Activated CD4-positive, alpha-beta T cell treated with anti-CD3 and anti-CD28 coated beads for 36 hours (primary cell): Measurements from ENCODE around the gene RFC2. TPM values are rescaled to one million over a fixed set of nuclear protein-coding genes. Genes with fewer than 3 reads are reported as not detected.

Source experiments
- ATAC-seq: fragments of 200-7000 bp; cut with Tn5 transposase; one replicate; pipeline ENCODE4 v1.10.0; 2021; ENCODE audit warnings: mild to moderate bottlenecking, moderate library complexity
- CTCF ChIA-PET: fragments of 350-600 bp; sonication (Branson Sonifier 250); formaldehyde crosslinking; loops from one replicate; lab custom pipeline; 2021; ENCODE audit warnings: antibody characterized with exemption; lab: Charles Lee
- POLR2A ChIA-PET: fragments of 350-600 bp; sonication (Branson Sonifier 250); formaldehyde crosslinking; loops from one replicate; lab custom pipeline; 2021; ENCODE audit warnings: antibody characterized with exemption, inconsistent platforms; lab: Charles Lee
- DNase-seq: peaks from one replicate; pipeline ENCODE4 v3.0.0-alpha.2; 2020
- H3K27ac Mint-ChIP-seq: one replicate; pipeline ENCODE4 v1.8.0; 2021; ENCODE audit warnings: mixed read lengths
- H3K27me3 Mint-ChIP-seq: one replicate; pipeline ENCODE4 v1.8.0; 2021; ENCODE audit warnings: mixed read lengths
- H3K36me3 Mint-ChIP-seq: one replicate; pipeline ENCODE4 v1.8.0; 2021; ENCODE audit warnings: low read depth, mixed read lengths
- H3K4me1 Mint-ChIP-seq: one replicate; pipeline ENCODE4 v1.8.0; 2021; ENCODE audit warnings: mixed read lengths
- H3K4me3 Mint-ChIP-seq: one replicate; pipeline ENCODE4 v1.8.0; 2021; ENCODE audit warnings: mild to moderate bottlenecking, moderate library complexity, mixed read lengths
- H3K9me3 Mint-ChIP-seq: one replicate; pipeline ENCODE4 v1.8.0; 2021; ENCODE audit warnings: low read depth, mixed read lengths
- intact Hi-C, 2 experiments: fragments of 100-400 bp; cut with DNase I in 1 of 2; cut with micrococcal nuclease in 1 of 2; formaldehyde crosslinking; loops; one replicate each; pipeline versions ENCODE4 v1.14.2 to v1.15.1; 2022 to 2024; cut with DNase I, micrococcal nuclease
- total RNA-seq, 2 experiments: library from RNA; stranded (reverse); gene quantifications; one replicate each; pipeline ENCODE4 v1.2.3, GENCODE V29; 2021

The RFC2 gene
- total RNA-seq, 2 experiments from 2014 or later, result 84.9 to 123 TPM

DNA sequence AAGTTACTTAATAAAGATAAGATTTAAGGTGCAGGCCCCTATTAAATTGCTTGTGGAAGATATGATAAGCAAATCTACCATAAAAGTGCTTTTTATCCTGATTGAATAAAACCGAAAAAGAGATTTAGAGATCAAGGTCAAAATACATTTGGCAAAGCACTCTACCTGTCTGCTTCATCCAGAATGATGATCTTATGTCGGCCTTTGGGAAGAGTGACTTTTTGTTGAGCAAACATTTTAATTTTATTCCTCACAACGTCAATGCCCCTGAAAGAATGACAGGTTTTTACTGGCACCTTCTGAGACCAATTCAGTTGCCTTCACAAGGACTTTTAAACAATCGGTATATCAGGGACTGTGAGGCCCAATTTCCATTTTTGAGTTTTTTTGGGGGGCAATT is 7.7 kb downstream of the RFC2 start:
- ChIA-PET CTCF (interaction anchor here (0.6 kb wide), 1 partner anchor 154 kb away, joined by 4 read pairs; no protein-coding TSS in a partner anchor), POLR2A (no interaction called here)
- ATAC-seq (no peak), DNase-seq (no peak)
- H3K9me3 Mint-ChIP-seq, result no peaks in the 10 kb centered on the region
- H3K36me3 Mint-ChIP-seq, result peaks cover 56% of the 10 kb centered on the region
- intact Hi-C loops, result no loop called here
- H3K4me3 Mint-ChIP-seq, result no peak overlapping the region
- no peak overlapping the region for H3K27ac Mint-ChIP-seq
- no peaks in the 10 kb centered on the region for H3K27me3 Mint-ChIP-seq
- H3K4me1 Mint-ChIP-seq, result peaks cover 7% of the 10 kb centered on the region

DNA sequence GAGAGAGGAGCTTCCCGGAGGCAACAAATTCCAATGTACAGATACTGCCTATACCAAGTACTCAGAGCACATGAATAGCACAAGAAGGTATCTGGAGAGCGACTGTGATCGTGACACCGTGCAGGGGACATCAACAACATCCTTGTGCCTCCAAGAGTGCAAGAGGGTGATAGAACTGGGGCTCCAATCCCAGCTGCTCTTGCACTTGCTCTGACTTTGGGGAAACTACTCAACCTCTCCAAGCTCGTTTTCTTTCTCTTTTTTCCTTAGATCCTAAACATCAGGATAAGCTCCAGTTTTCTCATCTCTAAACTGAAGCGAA is 12.1 kb downstream of the RFC2 start:
- CTCF ChIA-PET, result interaction anchor here (1.0 kb wide), 1 partner anchor 36 kb away, joined by 3 read pairs; no protein-coding TSS in a partner anchor
- Mint-ChIP-seq H3K4me3 (no peak overlapping the region), H3K9me3 (no peaks in the 10 kb centered on the region), H3K27ac (no peak overlapping the region), H3K4me1 (no peaks in the 10 kb centered on the region), H3K36me3 (peaks cover 43% of the 10 kb centered on the region), H3K27me3 (no peaks in the 10 kb centered on the region)
- ATAC-seq (no peak), DNase-seq (no peak)
- intact Hi-C loops, result no loop called here
- POLR2A ChIA-PET, result no interaction called here

GRCh38 chr7:74240482-74240881 is 13.7 kb downstream of the RFC2 start:
- no peak for DNase-seq
- peaks cover 41% of the 10 kb centered on the region for H3K36me3 Mint-ChIP-seq
- CTCF ChIA-PET, result interaction anchor here (0.7 kb wide), 1 partner anchor 34 kb away, joined by 7 read pairs; no protein-coding TSS in a partner anchor

DNA sequence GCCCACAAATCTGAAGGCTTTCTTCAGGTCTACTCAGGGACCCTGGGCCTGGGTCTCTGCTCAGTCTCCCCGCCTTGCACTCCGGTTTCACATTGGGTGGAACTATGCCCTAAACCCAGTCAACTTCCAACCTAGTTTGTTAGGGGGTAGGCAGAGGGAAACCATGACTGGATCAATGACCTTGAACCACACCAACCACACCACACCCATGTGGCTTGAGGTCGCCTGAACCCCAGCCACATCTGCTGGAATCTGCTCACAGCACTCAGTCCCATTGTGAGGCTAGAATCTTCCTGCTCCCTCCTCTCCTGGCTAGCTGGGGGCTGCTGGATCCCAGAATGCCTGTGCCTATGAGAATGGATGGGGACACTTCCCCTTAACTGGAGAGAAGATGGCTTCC is 17.9 kb downstream of the RFC2 start:
- no peak overlapping the region for H3K4me3 Mint-ChIP-seq
- no peaks in the 10 kb centered on the region for H3K27me3 Mint-ChIP-seq
- intact Hi-C loops, result no loop called here
- ChIA-PET CTCF (no interaction called here), POLR2A (interaction anchor here (0.6 kb wide), 1 partner anchor 84 kb away, joined by 3 read pairs; no protein-coding TSS in a partner anchor)
- no peaks in the 10 kb centered on the region for H3K9me3 Mint-ChIP-seq
- H3K27ac Mint-ChIP-seq, result no peak overlapping the region
- H3K36me3 Mint-ChIP-seq, result peaks cover 45% of the 10 kb centered on the region
- DNase-seq (no peak), ATAC-seq (no peak)
- H3K4me1 Mint-ChIP-seq, result no peaks in the 10 kb centered on the region

More at GRCh38 chr7:74240482-74240881, 13.7 kb downstream of the RFC2 start:
- Mint-ChIP-seq H3K27ac (no peak overlapping the region), H3K27me3 (no peaks in the 10 kb centered on the region), H3K4me3 (no peak overlapping the region), H3K4me1 (no peaks in the 10 kb centered on the region), H3K9me3 (no peaks in the 10 kb centered on the region)
- no peak for ATAC-seq
- POLR2A ChIA-PET, result no interaction called here
- intact Hi-C loops, result no loop called here

DNA sequence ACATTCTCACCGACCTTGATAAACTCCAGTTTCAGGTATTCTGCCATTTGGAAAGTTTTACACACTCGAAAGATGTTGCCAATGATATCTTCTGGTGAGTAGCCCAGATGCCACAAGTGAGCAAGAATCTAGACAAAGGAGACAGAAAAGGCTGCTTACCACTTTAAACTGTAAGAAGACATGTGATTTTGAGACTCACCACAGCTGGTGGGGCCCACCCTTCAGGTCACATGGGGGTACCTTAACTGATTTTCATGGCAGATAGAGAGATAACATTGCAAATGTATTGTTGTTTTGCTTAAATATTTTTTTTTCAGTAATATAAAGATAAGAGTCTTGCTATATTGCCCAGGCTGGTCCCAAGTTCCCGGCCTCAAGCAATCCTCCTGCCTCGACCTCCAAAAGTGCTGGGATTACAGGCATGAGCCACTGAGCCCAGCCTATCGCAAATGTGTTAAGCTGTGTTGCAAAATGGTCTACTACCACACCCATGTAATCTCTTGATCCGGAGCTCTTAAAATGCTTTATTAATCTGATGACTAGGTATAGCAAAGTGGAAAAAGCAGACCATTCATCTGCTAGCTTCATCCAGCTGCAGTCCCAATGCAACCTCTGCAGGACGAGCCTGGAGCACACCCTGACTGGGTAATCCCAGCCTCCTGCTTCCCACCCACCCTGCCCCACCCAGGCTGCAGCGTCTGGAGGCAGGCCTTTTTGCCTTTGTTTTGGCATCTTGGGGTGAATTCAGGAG is 18.5 kb downstream of the RFC2 start:
- Mint-ChIP-seq H3K27me3 (no peaks in the 10 kb centered on the region), H3K36me3 (peaks cover 46% of the 10 kb centered on the region), H3K27ac (no peak overlapping the region), H3K4me1 (no peaks in the 10 kb centered on the region), H3K9me3 (no peaks in the 10 kb centered on the region), H3K4me3 (no peak overlapping the region)
- DNase-seq (no peak), ATAC-seq (no peak)
- CTCF ChIA-PET, result interaction anchor here (0.6 kb wide), 1 partner anchor 784 kb away, joined by 3 read pairs; no protein-coding TSS in a partner anchor
- intact Hi-C loops, result no loop called here
- POLR2A ChIA-PET, result interaction anchor here (0.6 kb wide), 1 partner anchor 85 kb away, joined by 3 read pairs; no protein-coding TSS in a partner anchor

DNA sequence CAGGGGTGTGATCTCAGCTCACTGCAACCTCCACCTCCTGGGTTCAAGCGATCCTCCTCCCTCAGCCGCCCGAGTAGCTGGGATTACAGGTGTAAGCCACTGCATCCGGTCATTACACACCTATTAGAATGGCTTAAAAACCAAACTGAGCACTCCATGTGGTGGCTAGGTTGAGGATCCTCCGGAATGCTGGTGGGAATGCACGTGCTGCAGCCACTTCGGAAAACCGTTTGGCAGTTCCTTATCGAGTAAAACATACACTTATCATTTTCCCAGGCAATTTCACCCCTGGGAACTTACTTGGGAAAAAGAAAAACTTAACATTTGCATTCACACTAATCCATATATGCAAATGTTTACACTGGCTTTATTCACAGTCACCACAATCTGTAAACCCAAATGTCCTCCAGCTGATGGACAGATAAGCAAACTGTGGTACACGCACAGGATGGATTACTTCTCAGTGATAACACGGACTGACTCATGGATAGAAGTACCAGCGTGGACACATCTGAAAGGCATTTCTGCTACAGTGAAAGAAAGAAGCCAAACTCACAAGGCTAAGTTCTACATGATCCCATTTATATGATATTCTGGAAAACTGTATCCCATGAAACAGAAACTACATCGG is 20.4 kb downstream of the RFC2 start:
- Mint-ChIP-seq H3K4me3 (no peak overlapping the region), H3K36me3 (peaks cover 52% of the 10 kb centered on the region), H3K27ac (no peak overlapping the region), H3K27me3 (no peaks in the 10 kb centered on the region), H3K9me3 (no peaks in the 10 kb centered on the region), H3K4me1 (no peaks in the 10 kb centered on the region)
- POLR2A ChIA-PET, result no interaction called here
- ATAC-seq (no peak), DNase-seq (no peak)
- intact Hi-C loops, result no loop called here
- CTCF ChIA-PET, result interaction anchor here (0.6 kb wide), 1 partner anchor 49 kb away, joined by 5 read pairs; no protein-coding TSS in a partner anchor

- intact Hi-C loops, result no loop called here
- Mint-ChIP-seq H3K4me1 (no peaks in the 10 kb centered on the region), H3K9me3 (no peaks in the 10 kb centered on the region), H3K27ac (no peak overlapping the region), H3K4me3 (no peak overlapping the region), H3K27me3 (no peaks in the 10 kb centered on the region), H3K36me3 (peaks cover 47% of the 10 kb centered on the region)
- DNase-seq, result no peak
- no peak for ATAC-seq
- ChIA-PET POLR2A (no interaction called here), CTCF (interaction anchor here (0.6 to 1.3 kb wide), 3 partner anchors 25 to 144 kb away, joined by 3 read pairs; no protein-coding TSS in a partner anchor)
Measured at GRCh38 chr7:74231232-74231590, 23.0 kb downstream of the RFC2 start.

- Mint-ChIP-seq H3K9me3 (no peaks in the 10 kb centered on the region), H3K27me3 (no peaks in the 10 kb centered on the region), H3K36me3 (peaks cover 49% of the 10 kb centered on the region), H3K4me1 (no peaks in the 10 kb centered on the region), H3K27ac (no peak overlapping the region), H3K4me3 (no peak overlapping the region)
- ChIA-PET CTCF (interaction anchor here (0.6 to 1.3 kb wide), 6 partner anchors 24 to 1413 kb away, joined by 3 to 4 read pairs (median 3); no protein-coding TSS in a partner anchor), POLR2A (no interaction called here)
- intact Hi-C loops, result no loop called here
- DNase-seq (no peak), ATAC-seq (no peak)
Measured at GRCh38 chr7:74230446-74231231, 23.6 kb downstream of the RFC2 start.

DNA sequence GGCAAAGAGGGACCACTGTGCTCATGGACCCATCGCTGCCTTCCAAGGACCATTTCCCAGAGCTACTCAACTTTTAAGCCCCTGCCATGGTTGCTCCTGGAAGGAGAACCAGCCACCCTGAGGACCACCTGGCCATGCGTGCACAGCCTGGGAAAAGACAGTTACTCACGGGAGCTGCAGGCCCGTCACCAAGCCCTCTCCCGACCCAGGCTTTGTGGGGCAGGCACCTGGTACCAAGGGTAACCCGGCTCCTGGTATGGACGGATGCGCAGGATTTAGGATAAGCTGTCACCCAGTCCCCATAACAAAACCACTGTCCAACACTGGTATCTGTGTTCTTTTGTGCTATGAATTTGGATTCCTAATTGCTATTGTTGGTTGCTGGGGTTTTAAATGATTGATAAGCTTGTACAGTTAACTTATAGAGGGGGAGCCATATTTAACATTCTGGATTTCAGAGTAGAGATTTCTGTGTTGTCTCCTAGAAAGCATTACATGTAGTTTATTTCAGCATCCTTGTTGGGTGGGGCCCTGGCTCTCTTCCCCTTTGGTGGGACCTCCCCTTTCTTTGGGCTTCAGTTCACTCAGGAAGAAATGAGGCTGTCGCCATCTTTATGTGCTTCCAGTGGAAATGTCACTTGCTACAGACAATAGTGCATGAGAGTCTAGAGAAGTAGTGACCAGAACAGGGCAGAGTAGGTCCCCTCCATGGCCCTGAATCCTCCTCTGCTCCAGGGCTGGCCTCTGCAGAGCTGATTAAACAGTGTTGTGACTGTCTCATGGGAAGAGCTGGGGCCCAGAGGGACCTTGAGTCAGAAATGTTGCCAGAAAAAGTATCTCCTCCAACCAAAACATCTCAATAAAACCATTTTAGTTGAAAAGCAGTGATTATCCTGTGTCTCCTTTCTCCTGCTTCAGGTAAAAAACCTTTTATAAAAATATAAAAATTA is 25.0 kb downstream of the RFC2 start:
- intact Hi-C loops, result no loop called here
- POLR2A ChIA-PET, result interaction anchor here (1.5 kb wide), 1 partner anchor 11 kb away, joined by 3 read pairs; no protein-coding TSS in a partner anchor
- H3K36me3 Mint-ChIP-seq, result peaks cover 47% of the 10 kb centered on the region
- CTCF ChIA-PET, result interaction anchor here (0.7 to 1.5 kb wide), 4 partner anchors 23 to 172 kb away, joined by 3 to 8 read pairs (median 5); no protein-coding TSS in a partner anchor
- no peaks in the 10 kb centered on the region for H3K9me3 Mint-ChIP-seq
- peak overlapping the region; percentile 14 for H3K27ac Mint-ChIP-seq
- no peaks in the 10 kb centered on the region for H3K27me3 Mint-ChIP-seq
- H3K4me3 Mint-ChIP-seq, result no peak overlapping the region
- H3K4me1 Mint-ChIP-seq, result no peaks in the 10 kb centered on the region
- DNase-seq (no peak), ATAC-seq (no peak)

- Mint-ChIP-seq H3K4me1 (no peaks in the 10 kb centered on the region), H3K27ac (no peak overlapping the region), H3K36me3 (peaks cover 36% of the 10 kb centered on the region), H3K27me3 (no peaks in the 10 kb centered on the region), H3K4me3 (no peak overlapping the region), H3K9me3 (no peaks in the 10 kb centered on the region)
- no peak for ATAC-seq
- ChIA-PET POLR2A (no interaction called here), CTCF (interaction anchor here (0.7 to 1.8 kb wide), 3 partner anchors 19 to 68 kb away, joined by 3 to 8 read pairs (median 3); no protein-coding TSS in a partner anchor)
- DNase-seq, result no peak
- intact Hi-C loops, result no loop called here
Measured at GRCh38 chr7:74226633-74227032, 27.6 kb downstream of the RFC2 start.
